Umbilical cord (tissue), 2 donors: ENCODE measurements around the gene TANGO2. TPM values are rescaled to one million over a fixed set of nuclear protein-coding genes. Genes with fewer than 3 reads are reported as not detected.

Source experiments
- DNase-seq: peaks from one replicate; pipeline ENCODE4 v3.0.0-alpha.2; 2015; ENCODE audit warnings: low spot score
- total RNA-seq: library from RNA; depleted of rRNA; stranded (reverse); fragments of >200 nt; gene quantifications from one replicate; pipeline ENCODE4 v1.2.3, GENCODE V29; 2014; ENCODE audit warnings: low replicate concordance; ENCODE audit not compliant: insufficient read depth

The TANGO2 gene
- total RNA-seq, 1 donor from 2014 or later = 20.5 TPM

DNA sequence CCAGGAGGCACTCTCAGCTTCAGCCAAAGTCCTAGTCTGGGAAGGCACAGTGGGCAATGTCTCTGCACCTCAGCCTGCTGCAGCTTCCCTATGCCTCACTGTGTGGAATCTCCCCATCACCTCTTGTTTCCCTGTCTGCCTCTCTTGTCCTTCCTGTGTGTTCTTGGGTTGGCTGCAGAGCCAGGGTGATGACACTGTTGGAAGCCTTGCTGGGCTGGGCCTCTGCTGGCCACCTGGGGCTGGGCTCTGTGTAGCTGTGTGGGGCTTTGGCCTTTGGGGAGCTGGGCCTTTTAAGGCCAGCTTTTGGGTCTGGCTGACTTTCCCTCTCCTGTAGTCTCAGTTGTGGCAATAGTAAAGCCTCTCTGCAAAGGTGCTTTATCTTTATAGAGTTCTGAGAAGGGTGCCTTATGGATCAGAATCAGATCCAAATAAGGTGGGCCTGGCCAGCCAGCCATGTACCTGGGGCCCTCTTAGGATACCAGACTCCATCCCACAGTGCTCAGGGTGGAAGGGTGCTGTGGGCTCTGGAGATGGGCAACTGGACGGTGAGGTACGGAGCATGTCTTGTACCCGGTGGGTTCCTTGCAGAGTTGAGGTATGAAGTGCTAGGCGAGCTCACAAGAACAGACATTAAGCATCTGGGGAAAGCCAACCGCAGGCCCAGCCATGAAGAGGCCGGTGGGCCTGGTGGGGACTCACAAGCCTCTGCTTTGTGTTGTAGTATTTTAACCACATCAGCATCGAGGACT lies 84.7 kb downstream of the TANGO2 start:
- no peak for DNase-seq

DNA sequence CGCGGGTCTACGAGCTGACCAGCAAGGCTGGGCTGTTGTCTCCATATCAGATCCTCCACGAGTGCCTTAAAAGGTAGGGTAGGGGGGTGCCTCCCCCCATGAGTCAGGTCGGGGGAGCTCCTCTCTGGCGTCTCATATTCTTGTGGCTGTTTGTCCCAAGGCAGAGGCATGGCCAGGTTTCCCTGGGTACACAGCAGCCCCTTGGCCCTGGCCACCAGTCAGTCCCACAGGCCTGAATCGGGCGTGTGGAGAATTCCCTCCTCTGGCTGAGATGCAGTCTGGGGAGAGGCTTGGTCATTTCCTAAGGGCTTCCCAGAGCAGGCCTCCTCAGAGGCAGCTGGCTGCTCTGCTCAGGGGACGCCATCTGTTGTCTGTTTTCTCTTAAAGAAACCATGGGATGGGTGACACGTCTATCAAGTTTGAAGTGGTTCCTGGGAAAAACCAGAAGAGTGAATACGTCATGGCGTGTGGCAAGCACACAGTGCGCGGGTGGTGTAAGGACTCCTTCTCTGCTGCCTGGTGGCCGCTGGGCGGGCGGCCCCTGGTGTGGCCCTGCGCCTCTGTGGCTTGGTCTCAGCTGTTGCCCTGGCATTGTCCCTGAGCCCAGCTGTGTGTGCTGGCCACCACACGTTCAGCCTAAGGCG lies 85.4 kb downstream of the TANGO2 start:
- no peak for DNase-seq

DNA sequence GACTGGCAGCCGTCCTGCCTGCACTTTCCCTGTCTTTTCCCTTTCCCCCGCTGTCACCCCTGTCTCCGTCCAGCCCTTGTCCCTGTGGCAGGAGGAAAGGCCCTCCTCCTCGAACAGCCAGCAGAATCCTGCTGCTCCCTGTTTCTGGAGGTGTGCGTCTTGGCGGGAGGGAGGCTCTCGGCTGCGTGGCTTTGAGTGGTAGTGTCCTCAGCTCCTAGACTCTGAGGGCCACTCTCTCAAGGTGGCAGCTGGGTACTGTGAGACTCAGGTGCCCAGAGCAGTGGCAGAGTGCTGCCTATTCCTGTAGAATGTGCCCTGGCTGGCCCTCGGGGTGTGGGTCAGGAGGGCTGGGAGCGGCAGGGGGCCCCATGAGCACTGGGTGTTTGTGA lies 85.9 kb downstream of the TANGO2 start:
- no peak for DNase-seq

DNA sequence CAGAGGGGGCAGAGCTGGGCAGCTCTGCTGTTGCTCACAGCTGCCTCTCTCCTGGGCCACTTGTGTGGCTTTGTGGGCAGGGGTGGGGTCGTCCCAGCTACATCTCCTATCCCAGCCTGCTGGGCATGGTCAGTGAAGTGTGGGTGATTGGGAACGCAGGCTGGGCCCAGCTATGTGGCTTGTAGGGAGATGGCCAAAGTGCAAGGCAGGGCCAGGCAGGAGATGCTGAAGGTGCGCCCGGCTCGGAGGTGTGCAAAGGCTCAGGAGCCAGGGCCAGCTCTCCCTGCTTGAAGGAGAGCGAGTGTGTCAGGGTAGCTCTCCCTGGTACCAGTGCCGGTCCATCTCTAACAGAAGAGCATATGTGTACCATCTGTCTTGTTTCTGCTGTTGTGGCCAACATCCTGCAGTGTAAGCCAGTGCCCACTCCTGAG lies 86.6 kb downstream of the TANGO2 start:
- DNase-seq = no peak

DNA sequence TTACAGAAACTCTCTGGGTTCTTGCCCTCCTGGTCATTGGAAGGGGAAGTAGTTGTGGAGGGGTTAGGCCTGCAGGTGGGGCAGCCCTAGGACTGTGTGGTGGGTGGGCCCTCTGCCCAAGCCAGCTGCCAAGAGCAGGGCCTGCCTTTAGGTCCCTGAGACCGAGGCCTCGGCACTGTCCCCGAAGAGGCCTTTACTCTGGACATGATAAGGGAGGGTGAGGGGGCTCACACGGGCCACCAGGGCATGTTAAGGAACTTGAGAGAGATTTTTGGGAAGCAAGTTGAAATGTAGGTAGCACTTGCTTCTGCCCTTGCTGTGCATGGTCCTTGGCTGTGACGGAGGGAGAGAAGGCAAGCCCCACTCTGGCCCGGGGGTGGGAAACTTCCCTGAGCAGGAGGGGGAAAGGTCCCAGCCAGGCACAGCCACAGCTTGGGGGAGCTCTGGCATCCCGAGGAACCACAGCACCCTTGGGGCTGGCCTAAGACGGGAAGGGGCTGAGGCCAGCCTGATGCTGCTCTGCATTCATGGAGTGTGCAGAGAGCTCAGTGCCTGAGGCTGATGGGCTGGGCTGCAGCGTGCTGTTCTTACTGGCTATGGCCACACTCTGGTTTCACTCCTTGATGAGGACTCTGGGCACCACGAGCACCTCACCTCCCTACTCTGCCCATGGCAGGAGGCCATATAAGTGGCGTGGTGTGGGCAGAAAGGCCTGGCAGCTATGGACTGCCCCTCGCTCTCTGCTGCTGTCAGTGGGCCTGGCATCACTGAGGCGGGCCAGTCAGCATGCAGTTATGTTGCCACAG lies 87.2 kb downstream of the TANGO2 start:
- DNase-seq = no peak

DNA sequence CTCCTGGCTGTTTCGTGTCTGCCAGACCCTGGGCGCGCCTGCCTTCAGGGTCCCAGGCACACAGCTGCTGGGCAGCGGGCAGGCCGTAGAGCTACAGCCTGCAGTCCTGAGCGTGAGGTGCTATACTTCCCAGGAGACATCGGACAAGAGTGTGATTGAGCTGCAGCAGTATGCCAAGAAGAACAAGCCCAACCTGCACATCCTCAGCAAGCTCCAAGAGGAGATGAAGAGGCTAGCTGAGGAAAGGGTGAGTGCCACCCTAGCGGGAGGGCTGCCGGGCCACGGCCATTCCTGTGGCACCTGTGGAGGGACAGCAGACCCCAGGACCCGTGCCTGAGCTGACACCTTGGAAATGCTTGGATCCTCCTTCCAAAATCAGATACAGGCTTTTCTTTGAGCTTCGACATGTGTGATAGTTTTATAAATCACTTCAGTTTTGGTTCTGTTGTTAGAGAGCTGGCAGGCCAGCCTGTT lies 87.9 kb downstream of the TANGO2 start:
- DNase-seq = no peak

DNA sequence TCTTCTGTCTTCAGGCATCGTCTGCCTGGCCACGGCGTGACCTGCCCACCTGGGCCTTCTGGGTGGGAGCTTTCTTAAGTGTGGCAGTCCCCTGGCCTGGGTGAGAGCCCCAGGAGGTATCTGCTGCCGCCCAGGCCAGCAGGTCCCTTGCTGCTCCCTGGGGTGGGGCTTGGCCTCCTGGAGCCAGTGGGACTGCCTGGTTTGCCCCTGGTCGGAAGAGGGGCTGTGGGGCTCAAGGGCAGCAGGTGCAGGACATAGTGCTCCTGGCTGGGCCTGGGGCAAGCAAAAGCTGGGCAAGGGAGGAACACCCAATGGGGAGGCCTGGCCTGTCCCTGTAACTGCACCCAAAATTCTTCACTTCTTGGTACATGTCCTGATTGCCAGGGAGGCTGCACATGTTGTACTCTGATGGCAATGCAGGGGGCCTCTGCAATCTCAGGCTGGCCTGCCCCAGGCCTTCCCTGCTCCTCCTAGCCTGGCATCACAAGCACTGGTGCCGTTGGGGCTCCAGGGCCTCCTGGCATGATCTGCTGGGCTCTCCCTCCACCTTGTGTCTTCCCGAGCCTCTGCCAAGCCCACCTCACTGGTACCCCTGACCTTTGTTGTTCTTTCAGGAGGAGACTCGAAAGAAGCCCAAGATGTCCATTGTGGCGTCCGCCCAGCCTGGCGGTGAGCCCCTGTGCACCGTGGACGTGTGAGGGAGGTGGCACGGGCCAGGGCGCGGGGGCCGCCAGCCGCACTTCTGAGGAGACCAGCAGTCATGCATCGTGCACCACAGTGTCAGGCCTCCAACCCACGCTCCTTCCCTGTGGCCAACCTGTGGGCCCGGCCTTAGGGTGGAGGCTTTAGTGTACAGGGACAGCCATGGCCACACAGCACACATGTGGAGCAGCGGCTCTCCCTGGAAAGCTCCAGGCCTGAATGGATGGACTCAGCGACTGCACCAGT lies 88.8 kb downstream of the TANGO2 start:
- no peak for DNase-seq

DNA sequence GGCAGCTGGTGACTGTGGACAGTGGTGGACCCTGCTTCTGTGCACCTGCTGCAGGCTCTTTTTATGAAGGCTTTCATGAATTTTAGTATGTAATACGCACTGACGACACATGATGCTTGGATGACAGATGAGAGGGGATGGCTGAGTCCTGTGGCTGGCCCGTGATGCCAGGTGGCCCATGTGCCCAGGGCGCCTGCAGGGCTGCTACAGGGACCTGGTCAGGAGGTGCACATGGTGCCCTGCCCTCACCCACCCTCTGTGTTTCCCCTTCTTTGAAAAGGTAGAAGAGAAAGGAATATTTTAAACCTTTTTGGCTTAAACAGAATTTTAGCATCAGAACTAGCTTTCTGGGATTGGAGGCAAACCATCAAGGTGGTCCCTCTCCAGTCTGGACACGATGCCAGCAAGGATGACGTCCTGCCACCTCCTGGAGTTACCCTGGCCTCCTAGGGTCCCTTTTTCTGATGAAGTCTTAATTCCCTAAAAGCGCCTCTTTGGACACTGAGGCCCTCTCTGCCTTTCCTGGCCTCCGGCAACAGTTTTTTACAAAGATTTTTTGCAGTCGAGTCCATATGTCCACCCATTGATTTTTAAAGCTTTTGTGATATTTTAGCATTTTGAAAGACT lies 89.6 kb downstream of the TANGO2 start:
- no peak for DNase-seq

DNA sequence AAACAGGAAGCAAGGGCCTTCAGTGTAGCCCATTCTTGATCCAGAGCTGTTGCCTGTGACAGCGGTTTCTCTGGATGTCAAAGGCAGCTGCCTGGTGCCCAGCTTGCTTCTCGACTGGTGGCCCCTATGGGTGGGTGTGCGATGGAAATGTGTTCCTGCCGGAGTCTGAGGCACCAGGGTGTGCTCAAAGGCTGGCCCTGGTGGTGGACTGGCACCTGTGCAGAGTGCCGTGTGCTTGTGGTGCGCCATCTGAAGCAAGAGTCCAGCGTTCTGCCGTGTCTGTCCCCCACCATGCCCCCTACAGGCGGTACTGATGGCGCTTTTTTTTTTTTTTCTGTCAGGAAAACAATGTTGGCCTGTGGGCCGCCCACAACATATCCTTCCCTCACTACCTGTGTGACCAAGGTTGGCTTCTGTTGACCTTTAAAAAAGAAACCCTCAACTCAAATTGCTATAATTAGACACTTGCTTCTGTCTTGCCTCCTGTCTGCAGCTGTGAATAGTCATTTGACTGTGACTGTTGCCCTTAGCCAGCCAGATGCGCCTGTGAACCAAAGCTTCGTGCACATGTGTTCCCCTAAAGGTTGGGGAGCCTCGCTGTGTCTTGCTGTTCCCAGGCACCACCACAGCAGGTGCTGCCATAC lies 90.3 kb downstream of the TANGO2 start:
- no peak for DNase-seq

DNA sequence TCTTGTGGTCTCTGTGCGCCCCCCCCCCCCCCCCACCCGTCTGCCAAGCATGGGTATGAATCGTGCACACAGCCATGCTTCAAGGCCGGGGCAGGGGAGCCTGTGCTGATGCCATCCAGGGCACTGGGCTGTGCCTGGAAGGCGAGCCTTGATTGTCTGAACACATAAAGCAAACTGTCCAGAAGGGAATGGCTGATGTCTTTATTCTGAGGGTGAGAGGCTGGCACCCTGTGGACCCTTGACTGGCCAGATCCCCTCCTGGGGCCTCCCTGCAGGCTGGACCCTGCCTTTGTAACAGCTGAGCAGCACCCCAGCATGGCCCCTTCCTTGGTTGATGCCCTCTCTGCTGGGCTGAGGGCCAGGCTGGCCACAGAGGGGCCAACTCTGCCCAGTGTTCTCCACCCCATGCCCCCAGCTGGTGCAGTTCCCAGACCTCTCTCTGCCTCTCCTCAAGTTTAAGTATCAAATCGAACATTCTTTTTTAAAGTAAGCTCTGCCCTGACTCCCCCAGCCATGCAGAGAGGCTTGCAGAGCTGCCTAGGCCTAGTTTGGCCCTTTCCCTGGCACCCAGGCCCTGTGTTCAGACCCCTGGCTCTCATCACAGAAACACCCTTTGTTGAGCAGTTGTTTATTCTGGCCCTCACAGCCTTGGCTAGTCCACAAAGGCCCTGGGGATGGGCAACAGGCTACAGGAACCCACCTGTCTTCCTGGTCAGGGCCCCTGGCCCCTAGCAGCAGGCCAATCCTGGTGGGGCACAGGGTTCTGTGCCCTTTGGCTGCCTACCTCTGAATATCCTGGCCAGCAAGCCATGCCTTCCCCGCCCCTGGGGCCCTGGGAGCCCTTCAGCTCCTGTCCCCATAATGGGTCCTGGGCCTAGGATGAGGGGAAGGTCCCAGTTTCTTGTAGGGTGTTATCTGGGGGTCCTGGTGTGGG lies 91.0 kb downstream of the TANGO2 start:
- DNase-seq = no peak

DNA sequence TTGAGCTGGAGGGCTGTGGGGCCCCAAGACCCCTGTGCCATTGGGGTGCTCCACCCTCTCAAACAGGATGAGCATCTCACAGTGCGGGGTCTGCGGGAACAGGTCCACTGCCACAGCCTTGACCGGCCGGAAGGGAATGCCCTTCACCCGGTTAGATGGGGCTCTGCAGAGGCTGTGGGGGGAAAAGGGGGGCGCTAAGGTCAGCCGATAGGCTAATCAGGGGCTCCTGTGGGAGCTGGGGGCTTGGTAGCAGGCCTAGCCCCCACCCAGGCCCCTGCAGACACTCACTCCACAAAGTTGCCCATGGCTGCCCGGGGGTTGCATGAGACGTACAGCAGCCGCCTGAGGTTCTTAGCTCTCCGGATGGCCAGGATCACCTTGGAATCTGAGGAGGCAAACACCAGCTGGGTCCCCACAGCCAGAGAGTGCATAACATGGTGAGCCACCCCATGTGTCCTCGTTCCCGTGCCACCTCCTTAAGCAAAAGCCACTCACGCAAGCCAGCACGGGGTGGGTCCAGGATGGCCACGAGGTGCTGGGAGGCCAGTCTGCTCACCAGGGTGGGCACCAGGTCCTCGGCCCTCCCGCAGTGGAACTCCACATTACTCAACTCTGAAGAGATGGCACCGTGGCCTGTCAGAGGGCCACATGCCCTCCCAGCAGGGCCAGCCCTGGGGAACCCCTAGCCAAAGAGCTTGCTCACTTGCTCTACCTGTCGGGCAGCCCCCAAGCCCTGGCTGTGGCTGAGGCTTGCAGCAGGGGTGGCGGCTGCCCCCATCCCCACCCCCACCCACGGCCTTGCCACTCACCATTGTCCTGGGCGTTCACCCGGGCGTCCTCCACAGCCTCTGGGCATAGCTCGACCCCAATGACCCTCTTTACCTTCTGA lies 92.0 kb downstream of the TANGO2 start:
- no peak for DNase-seq

DNA sequence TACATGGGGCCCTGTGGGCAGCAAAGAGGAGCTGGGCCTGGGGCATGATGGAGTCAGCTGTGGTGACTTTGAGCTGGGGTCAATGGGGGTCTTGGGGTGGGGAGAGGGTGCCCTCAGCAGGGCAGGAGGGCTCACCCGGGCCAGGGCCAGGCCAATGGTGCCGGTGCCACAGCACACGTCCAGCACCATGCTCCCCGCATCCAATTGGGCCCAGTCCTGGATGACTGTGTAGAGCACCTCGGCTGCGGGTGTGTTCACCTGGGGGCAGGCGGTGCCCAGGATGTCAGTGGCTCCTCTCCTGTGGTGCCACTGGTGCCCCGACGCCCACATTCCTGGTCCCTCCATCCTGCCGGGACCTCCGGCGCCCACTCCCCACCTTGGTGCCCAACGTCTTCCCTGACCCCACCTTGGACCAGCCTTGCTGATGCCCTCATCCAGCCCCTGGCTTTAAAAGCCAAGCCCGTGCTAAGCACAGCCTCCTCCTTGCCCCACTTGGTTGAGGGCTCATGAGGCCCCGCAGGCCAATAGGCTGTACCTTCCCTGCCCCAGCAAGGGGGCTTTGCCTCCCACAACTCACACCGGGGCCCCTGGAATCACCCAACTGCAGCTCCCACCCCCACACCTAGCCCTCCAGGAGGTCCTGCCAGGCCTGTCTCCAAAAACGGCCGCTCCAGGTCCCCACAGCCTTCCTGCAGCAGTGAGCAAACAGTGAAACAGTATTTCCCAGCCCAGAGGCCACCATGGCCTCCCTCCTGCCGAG lies 92.8 kb downstream of the TANGO2 start:
- no peak for DNase-seq

DNA sequence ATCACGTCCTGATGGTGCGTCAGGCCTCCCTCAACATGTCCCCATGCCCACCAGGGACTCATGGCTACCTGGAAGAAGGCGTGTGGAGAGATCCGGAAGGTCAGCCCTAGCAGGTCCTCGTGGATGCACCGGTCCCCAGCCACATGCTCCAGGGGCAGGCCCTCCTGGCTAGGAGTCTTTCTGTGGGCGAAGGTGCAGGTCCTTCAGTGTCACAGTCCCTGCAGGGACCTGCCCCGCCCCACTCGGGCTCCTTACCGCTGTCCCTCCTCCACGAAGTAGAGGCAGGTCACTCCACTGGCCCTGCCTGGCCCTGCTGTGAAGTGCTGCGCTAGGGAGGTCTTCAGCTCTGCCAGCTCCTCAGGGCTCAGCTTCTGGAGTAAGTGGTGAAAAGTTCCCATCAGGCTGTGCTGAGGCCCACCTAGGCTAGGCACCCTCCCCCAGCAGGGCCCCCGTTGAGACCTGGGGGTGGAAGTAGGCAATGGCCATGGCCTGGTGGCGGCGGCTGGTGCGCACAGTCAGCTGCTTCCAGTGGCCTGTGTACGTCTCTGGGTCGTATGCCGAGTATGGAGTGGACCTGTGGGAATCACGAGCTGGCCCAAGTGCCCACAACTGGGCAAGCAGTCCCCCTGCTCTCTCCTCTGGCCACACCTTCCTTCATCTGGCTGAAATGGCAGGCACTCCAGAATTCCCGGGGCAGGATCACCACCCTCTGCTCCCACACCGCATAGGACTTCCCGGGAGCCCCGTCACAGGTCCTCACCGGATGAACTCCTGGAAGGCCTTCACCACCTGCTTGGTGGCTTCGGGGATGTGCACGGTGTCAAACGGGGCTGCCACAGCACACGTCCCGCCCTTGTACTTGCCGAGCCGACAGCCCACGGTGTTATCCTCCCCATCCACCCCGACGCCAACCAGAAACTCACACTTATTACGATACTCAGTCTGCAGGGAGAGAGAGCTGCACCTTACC lies 93.9 kb downstream of the TANGO2 start:
- DNase-seq = no peak

DNA sequence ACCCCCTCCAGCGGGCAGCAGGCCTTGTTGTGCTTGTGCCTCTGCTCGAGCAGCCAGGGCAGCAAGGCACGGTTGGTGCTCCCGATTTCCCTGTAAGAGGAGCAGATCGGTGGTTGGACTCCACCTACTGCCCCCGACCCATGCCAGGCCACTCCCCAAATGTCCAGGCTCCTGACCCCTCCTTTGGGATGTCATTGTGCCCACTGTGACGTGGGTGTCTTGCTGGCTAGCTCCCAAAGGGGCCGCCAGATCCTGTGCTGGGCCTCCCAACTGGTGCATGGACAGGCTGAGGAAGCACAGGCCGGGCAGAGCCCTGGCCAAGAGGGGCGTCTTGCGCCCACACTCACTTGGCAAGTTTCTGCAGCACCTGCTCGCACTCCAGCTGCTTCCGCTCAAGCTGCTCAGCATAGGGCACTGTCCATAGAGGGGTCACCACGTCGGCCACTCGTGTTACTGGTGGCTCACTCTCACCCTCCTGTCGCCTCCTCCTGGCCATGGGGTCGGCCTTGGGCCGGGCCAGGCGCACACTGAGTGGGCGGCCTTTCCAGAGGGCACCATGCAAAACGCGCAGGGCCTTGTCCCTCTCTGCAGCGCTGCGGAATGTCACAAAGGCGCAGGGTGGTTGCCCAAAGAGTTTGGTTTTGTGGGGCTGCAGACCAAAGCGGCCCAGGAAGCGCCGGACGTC lies 94.9 kb downstream of the TANGO2 start, which contains the start of gene RANBP1:
Gene RANBP1, plus strand, starts transcription at position 414 of the 685 bp plus-strand sequence. Its CDS starts 81 bp downstream, at position 495.
- DNase-seq = no peak

DNA sequence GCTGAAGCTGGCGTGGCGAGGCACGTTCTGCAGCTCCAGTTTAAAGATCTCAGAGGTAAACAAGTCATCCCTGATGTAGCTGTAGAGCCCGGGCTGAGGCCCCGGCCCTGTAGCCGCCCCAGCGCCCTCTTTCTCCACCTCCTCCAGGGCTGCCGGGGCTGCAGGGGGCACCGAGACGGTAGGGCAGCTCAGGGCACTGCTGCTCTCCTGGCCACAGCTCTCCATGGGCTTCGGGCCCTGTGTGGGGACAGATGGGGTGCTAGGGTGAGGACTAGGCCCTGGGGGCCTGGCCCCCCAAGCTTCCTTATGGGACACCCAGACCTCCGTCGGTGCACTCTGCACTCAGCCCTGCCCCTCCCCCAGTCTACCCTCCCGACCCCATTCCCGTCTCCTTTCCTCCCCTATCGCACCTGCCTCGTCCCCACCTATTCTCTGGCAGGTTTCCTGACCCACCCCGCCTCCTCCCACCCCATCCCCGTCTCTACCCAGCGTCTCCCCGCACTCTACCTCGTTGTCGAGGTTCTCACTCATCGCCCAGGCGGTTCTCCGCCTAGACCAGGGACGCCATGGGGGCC lies 95.6 kb downstream of the TANGO2 start:
- DNase-seq = no peak
